ENCODE data around the gene CLEC16A.

The CLEC16A gene

GRCh38 chr16:10971560-10971961, 27.2 kb downstream of the CLEC16A start:
- DNase-seq, result peak; percentile 71

DNA sequence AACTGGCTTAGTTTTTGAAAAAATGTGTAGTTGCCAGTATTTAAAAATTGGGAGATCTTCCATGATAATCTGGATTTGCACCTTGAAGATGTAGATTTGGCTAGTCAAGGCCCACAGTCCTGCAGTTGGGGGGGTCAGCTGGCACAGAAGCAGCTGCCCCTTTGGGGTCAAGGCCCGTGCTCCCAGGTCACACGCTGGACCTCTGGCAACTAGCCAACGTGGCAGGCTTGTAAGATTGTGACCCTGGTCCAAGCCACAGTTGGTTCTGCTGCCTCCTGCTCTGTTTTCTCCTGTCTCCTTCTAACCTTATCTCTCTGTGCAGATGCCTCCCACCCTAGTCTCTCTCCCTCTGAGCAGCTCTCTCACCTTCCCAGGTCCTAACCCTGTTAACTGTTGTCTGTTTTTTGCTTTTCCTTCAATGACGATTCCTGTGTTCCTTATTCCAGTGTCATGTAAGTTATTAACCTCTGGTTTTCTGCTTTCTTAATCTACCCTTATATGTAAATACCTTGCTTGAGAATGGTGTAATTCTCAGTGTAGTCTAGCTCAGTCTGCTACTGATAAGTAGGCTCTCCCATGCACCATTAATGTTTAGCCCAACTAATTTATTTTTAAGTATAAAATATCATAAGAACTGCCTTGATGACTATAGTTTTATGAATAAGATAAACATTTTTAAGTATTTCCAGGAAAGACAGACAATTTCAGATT, 27.9 kb downstream of the CLEC16A start:
- DNase-seq, result no peak

DNA sequence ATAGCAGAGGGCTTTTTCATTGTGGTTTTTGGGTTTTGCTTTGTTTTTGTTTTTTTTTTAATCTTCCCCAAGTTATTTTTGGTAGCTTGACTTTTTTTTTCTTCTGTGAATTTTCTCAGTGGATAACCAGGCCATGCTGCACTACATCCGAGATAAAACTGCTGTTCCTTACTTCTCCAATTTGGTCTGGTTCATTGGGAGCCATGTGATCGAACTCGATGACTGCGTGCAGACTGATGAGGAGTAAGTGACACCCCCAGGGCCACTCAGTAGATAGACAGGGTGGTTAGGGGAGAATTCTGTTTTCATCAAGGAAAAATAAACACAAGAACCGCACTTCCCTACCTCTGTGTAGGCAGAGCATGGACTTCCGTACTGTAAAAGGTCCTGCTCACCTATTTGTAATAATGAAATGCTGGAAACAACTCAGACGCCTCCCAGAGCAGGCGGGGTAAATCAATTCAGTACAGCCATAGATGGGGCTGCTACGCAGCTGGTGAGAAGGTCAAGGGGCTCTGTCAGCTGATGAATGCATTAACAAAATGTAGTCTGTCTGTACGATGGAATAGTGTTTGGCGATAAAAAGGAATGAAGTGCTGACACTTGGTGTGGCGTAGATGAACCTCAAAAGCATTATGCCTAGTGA, 28.6 kb downstream of the CLEC16A start:
- peak; percentile 34 for DNase-seq

GRCh38 chr16:10976634-10977033, 32.3 kb downstream of the CLEC16A start:
- DNase-seq, result no peak

GRCh38 chr16:10978124-10978523, 33.8 kb downstream of the CLEC16A start:
- no peak for DNase-seq

DNA sequence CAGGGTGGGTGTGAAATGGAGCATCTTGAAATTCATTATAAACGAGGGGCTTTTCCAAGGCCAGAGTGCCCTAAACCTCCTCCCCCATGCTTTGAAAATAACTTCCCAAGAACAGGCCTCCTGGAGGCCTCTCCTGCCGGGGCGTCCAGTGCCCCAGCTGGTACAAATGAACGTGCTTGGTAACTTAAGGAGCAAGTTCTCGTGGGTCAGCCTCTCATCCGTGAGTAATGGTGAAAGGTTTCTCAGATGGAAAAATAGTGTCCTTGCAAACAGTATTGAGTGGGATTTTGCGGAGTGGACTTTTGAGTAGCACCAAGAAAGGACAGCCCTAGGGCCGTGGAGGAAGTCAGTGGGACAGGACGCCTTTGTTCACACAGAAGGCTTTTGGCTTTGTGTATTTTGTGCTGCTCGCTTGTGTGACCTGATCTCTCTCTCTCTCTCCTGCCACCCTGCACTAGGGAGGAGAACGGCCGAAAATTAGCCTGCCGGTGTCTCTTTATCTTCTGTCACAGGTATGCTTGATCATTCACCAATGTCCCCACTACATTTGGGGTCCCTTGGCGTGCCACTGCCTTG, 34.6 kb downstream of the CLEC16A start:
- DNase-seq, result no peak

DNA sequence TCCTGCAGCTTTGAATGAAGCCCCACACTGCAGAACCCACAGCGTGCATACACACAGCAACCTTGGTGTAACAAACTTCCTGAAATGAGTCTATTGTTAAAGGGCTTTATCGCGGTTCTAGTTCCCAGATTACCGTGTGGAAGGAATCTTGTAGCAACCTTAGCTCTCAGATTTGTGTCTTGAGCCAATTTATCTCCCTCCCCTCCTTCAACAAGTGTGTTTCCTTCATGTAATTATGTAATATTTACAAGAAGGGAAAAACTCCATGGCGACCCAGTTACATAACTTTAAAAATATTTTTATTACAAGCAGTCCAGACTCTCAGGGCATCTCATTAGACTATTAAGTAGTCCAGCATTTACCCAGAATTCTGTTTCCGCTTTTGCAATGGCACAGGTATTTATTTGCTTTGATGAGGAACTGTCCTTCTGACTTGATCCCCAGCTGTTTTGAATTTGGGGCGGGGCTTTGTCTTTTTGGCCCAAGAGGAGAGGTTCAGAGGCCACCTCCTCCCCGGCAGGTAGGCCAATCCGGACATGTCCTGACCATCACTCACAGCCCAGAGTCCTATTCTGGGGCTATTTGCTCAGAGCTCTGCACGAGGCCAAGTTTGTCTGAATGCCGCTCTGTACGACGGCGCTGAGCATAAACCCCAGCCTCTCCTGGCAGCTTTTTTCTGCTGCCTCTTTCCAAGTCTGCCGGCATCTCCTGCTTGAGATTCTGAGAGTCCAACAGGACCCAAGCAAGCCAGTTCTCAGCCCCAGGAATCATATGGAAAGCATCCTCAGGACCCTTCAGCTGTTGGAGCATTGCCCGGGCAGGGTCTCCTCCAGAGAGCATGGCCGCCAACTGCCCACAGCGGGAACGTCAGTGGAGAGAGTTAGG, 35.6 kb downstream of the CLEC16A start:
- DNase-seq, result no peak

- no peak for DNase-seq
Measured at GRCh38 chr16:10980813-10981212, 36.4 kb downstream of the CLEC16A start.

DNA sequence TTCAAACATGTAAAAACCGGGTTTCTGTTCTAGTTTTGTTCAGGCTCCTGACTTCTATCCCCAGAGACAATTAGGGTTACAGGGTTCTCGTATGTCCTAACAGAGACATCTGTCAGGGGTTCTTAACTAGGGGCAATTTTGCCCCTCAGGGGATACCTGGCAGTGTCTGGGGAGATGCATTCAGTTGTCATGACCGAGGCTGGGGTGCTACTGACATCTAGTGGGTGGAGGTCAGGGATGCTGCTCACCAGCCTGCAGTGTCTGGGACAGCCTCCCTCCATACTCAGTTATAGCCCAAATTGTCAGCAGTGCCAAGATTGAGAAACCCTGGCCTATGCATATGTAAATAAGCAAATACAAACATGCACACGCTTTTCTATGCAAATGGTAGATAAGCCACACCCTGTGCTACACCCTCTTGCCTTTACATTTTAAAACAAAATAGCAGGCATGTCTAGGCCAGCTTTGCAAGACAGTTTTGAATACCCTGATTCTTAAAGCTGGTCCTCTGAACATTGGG, 37.4 kb downstream of the CLEC16A start:
- DNase-seq, result peak; percentile 89

DNA sequence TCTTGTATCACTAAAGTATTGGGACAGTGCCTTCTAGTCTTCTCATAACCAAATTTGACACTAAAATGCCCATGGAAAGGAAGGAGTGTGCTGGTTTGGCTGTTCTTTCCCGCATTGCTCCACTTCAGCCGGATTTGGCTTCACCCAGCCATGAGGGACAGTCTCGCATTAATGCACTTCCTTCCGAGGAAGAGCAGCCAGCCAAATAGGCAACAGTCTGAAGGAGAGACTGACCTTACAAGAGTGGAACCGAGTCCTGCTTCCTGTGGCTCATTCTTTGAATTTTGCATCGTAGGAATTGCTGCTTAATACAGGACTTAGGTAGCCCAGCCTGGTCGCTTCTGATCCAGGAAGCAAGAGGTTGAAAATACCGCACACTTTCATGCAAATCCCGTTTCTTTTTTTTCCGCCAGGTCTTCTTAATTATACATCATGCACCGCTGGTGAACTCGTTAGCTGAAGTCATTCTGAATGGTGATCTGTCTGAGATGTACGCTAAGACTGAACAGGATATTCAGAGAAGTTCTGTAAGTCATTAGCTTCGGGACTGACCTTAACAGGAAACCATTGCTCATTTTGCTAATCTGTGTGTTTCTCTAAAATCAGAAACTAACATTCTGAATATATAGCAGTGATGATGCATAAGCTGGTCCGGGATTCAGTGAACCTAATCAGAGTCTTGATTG, 38.2 kb downstream of the CLEC16A start:
- peak; percentile 77 for DNase-seq

DNA sequence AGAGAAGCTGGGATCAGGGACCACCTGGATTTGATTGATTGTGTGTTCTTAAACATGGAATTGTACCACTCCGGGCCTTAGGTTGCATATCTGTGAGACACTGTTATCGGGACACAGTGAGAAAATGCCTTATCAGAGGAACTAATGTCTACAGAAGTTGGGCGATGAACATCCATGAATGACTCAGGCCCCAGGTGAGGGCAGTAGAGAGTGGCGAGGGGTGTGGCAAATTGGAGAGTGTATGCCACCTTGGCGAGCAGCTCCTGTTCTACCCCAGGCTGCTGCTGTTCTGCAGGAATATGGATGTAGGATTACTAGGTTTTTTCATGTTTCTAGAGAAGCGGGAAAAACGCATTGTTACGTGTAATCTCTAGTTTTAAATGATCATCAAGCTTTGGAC, 38.8 kb downstream of the CLEC16A start:
- peak; percentile 67 for DNase-seq

DNA sequence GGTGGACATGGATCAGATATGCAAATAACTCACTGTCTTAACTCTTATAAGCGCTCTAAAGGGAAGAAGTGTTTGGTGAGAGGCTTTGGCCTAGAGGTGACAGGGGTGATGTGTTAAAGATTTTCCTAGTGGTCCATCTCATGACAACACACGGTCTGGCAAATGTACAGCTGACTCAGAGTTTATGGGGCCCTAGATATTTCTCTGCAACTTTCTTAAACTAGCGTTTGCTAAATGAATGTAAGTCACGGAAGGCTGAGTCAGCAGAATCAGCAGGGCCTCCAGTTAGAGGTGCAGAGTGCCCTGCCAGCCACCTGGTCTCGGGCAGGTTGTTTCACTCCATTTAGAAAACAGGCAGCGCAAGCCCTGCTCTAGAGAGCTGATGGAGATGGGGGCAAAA, 40.1 kb downstream of the CLEC16A start:
- peak; percentile 69 for DNase-seq

DNA sequence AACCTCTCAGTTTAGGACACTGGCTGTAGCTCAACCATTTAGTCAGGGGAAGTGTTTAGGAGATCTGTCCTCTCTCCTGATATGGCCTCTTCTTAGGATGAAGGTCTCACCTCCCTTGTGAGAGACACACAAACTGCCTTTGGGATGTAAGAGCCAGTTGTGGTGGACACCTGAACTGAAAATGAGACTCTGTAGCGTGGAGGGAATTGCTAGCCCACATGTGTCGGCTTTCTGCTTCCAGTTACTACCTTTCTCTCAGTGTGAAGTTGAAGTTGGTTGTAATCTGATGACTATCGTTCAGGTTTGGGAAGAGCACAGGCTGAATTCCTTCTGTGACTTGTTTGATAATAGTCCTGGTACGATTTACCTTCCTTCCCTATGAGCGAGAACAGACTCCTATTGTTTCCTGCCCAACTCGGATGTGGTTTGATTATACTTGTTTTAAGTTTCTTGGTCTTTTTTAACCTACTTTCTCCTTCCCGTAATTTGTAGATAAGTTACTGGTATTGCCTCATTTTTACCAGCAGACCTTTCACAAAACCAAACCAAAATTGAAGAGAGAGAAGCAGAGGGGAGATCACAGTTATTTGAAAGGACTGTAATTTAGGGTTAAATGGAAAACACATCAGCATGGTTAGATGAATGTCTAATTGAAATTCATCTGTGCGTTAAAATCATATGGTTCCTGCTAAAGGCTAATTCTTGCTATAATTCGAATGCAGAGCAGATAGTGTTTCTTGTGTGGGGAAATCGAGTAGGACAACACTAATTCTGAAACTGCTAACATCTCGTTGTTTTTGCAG, 43.2 kb downstream of the CLEC16A start:
- peak; percentile 81 for DNase-seq

GRCh38 chr16:10988164-10988803, 43.9 kb downstream of the CLEC16A start:
- DNase-seq, result peak; percentile 97

GRCh38 chr16:10988879-10989278, 44.5 kb downstream of the CLEC16A start:
- DNase-seq, result peak; percentile 41

GRCh38 chr16:10989559-10989958, 45.2 kb downstream of the CLEC16A start:
- DNase-seq, result no peak

- DNase-seq, result no peak
Measured at GRCh38 chr16:10990378-10990777, 46.0 kb downstream of the CLEC16A start.

- DNase-seq, result no peak
Measured at GRCh38 chr16:10992112-10992511, 47.7 kb downstream of the CLEC16A start.

- peak; percentile 74 for DNase-seq
Measured at GRCh38 chr16:10992797-10993196, 48.4 kb downstream of the CLEC16A start.

DNA sequence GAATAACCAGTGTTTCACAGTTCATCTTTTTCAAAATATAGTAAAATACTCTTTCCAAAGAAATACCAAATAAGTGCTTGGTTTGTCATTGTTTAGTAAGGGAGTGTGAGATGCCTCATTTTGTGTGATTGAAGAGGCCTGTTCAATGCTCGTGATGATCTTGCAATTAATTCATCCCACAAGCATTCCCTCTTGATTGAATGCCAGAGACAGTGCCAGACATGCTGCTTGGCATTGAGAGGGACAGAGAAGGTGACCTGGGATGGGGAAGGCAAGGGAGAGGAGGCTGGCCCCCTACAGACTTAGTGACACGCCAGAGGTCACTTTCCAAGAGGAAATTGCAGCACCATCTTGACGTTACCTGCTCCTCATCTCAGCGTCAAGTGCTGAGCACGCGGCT, 49.3 kb downstream of the CLEC16A start:
- DNase-seq, result no peak

GRCh38 chr16:10994571-10994970, 50.2 kb downstream of the CLEC16A start:
- DNase-seq, result no peak

Measured in activated CD4-positive, alpha-beta T cell treated with anti-CD3 and anti-CD28 coated beads, Interleukin-10, Interleukin-2, amounts not matched to agents 100 ng/mL and 50 ng/mL, durations not matched to agents 16 hours and 8 hours (primary cell).